Measurements from ENCODE around the gene ANAPC7. TPM values are rescaled to one million over a fixed set of nuclear protein-coding genes. Genes with fewer than 3 reads are reported as not detected.

ANAPC7 gene
- total RNA-seq, 1 donor = 57.4 TPM

- H3K4me3 ChIP-seq (ENCODE audit: low read depth, low read length) = no peak overlapping the region
- no peak for TF ChIP-seq CTCF (IDR thresholded peaks at IDR 0.05; ENCODE audit: insufficient read depth, low read depth, low read length)
Measured at GRCh38 chr12:110352401-110352800, 51.1 kb downstream of the ANAPC7 start.

GRCh38 chr12:110351119-110351518 is 52.4 kb downstream of the ANAPC7 start:
- no peak for DNase-seq (ENCODE audit: low read depth)
- no peak overlapping the region for H3K4me3 ChIP-seq (ENCODE audit: low read depth, low read length)
- TF ChIP-seq CTCF (IDR thresholded peaks at IDR 0.05; ENCODE audit: insufficient read depth, low read depth, low read length) = no peak

More at GRCh38 chr12:110352401-110352800, 51.1 kb downstream of the ANAPC7 start:
- DNase-seq (ENCODE audit: low read depth) = no peak

GRCh38 chr12:110349514-110350151 is 53.9 kb downstream of the ANAPC7 start:
- no peak overlapping the region for H3K4me3 ChIP-seq (ENCODE audit: low read depth, low read length)
- no peak for TF ChIP-seq CTCF (IDR thresholded peaks at IDR 0.05; ENCODE audit: insufficient read depth, low read depth, low read length)
- no peak for DNase-seq (ENCODE audit: low read depth)

- DNase-seq (ENCODE audit: low read depth) = no peak
- no peak overlapping the region for H3K4me3 ChIP-seq (ENCODE audit: low read depth, low read length)
- no peak for TF ChIP-seq CTCF (IDR thresholded peaks at IDR 0.05; ENCODE audit: insufficient read depth, low read depth, low read length)
Measured at GRCh38 chr12:110349096-110349495, 54.4 kb downstream of the ANAPC7 start.

- H3K4me3 ChIP-seq (ENCODE audit: low read depth, low read length) = no peak overlapping the region
- no peak for DNase-seq (ENCODE audit: low read depth)
- no peak for TF ChIP-seq CTCF (IDR thresholded peaks at IDR 0.05; ENCODE audit: insufficient read depth, low read depth, low read length)
Measured at GRCh38 chr12:110348431-110349059, 55.0 kb downstream of the ANAPC7 start.

GRCh38 chr12:110347767-110348166 is 55.7 kb downstream of the ANAPC7 start:
- TF ChIP-seq CTCF (IDR thresholded peaks at IDR 0.05; ENCODE audit: insufficient read depth, low read depth, low read length) = no peak
- no peak overlapping the region for H3K4me3 ChIP-seq (ENCODE audit: low read depth, low read length)
- no peak for DNase-seq (ENCODE audit: low read depth)

Data from fibroblast of villous mesenchyme (primary cell).